Neural progenitor cell (in vitro differentiated cells): ENCODE data around the gene SLC7A5. TPM values are rescaled to one million over a fixed set of nuclear protein-coding genes. Genes with fewer than 3 reads are reported as not detected.

ENCODE experiments used
- DNase-seq: peaks from one replicate; pipeline ENCODE4 v3.0.0-alpha.2; 2016; ENCODE audit warnings: low spot score
- H2AFZ ChIP-seq: fragments of 200-600 bp; sonication (generic); replicated peaks from 2 replicates; pipeline ENCODE4 v1.6.1; 2016; ENCODE audit warnings: antibody characterized with exemption
- H3F3A ChIP-seq: fragments of 200-600 bp; sonication (generic); 2 replicates; pipeline ENCODE4 v1.6.1; 2016; ENCODE audit warnings: antibody characterized with exemption, low read depth
- H3K27ac ChIP-seq: fragments of 200-600 bp; sonication (generic); 2 replicates; pipeline ENCODE4 v1.5.1; 2016; ENCODE audit warnings: mild to moderate bottlenecking
- H3K27me3 ChIP-seq: fragments of 200-600 bp; sonication (generic); 2 replicates; pipeline ENCODE4 v1.6.1; 2016; ENCODE audit warnings: mild to moderate bottlenecking, moderate library complexity
- H3K36me3 ChIP-seq: fragments of 200-600 bp; sonication (generic); 2 replicates; pipeline ENCODE4 v1.5.1; 2016
- H3K4me1 ChIP-seq: fragments of 200-600 bp; sonication (generic); 2 replicates; pipeline ENCODE4 v1.6.1; 2016; ENCODE audit warnings: mixed run types
- H3K4me2 ChIP-seq: fragments of 200-600 bp; sonication (generic); 2 replicates; pipeline ENCODE4 v1.6.1; 2016
- H3K4me3 ChIP-seq: fragments of 200-600 bp; sonication (generic); 2 replicates; pipeline ENCODE4 v1.5.1; 2016
- H3K79me2 ChIP-seq: fragments of 200-600 bp; sonication (generic); 2 replicates; pipeline ENCODE4 v1.6.1; 2016; ENCODE audit warnings: low read depth
- H3K9ac ChIP-seq: fragments of 200-600 bp; sonication (generic); 2 replicates; pipeline ENCODE4 v1.6.1; 2016
- H3K9me3 ChIP-seq: fragments of 200-600 bp; sonication (generic); 2 replicates; pipeline ENCODE4 v1.5.1; 2016; ENCODE audit warnings: low read depth
- H4K20me1 ChIP-seq: fragments of 200-600 bp; sonication (generic); 2 replicates; pipeline ENCODE4 v1.6.1; 2016; ENCODE audit warnings: low read depth
- H3K27ac Mint-ChIP-seq: 3 replicates; pipeline ENCODE4 v1.8.0; 2021; ENCODE audit warnings: mixed read lengths
- H3K27me3 Mint-ChIP-seq: 2 replicates; pipeline ENCODE4 v1.8.0; 2022; ENCODE audit warnings: low read depth, mild to moderate bottlenecking, inconsistent platforms, moderate library complexity, mixed read lengths; ENCODE audit not compliant: insufficient read depth
- H3K36me3 Mint-ChIP-seq: 3 replicates; pipeline ENCODE4 v1.8.0; 2021; ENCODE audit warnings: mixed read lengths
- H3K4me1 Mint-ChIP-seq: 3 replicates; pipeline ENCODE4 v1.8.0; 2021; ENCODE audit warnings: mixed read lengths
- H3K4me3 Mint-ChIP-seq: 3 replicates; pipeline ENCODE4 v1.8.0; 2021; ENCODE audit warnings: mild to moderate bottlenecking, moderate library complexity, mixed read lengths
- H3K9me3 Mint-ChIP-seq: 3 replicates; pipeline ENCODE4 v1.8.0; 2020; ENCODE audit warnings: mixed read lengths
- EZH2 ChIP-seq: fragments of 200-600 bp; sonication (generic); IDR thresholded peaks from 2 replicates; pipeline ENCODE4 v1.6.1; 2017; ENCODE audit warnings: antibody characterized with exemption, mild to moderate bottlenecking, moderate library complexity
- EZH2phosphoT487 ChIP-seq: fragments of 200-600 bp; sonication (generic); IDR thresholded peaks from 2 replicates; pipeline ENCODE4 v1.6.1; 2017; ENCODE audit warnings: antibody characterized with exemption
- total RNA-seq: library from RNA; depleted of rRNA; stranded (reverse); fragments of >200 nt; gene quantifications from 2 replicates; pipeline ENCODE4 v1.2.3, GENCODE V29; 2015; ENCODE audit warnings: low replicate concordance
- TF ChIP-seq, protein P1 (sequence below): fragments of 200-600 bp; sonication (generic); IDR thresholded peaks from 2 replicates; pipeline ENCODE4 v1.5.1; 2017; ENCODE audit warnings: antibody characterized with exemption, mild to moderate bottlenecking

SLC7A5 gene
- total RNA-seq, 1 donor from 2014 or later: 2.8 TPM

DNA sequence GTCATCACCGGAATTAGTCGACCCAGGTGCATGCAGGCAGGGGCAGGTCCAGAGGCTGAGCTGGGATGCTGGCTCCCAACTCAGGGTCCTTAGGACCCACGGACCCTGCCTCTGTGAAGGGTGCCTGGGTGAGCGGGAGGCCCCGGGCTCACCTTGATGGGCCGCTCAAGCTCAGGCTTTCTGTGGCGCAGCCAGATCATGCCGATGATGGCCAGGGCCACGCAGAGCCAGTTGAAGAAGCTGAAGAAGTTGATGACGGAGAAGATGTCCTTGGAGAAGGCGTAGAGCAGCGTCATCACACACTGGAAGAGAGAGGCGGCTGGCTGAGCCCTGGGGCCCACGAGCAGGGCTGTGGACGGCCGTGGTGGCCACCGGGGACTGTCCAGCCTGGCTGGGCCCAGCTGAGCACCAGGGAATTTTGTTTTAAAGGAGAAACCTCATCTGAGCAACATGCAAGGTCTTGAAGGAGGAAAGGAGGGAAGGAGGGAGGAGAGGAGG, 32.9 kb downstream of the SLC7A5 start:
- Mint-ChIP-seq H3K4me3 (no peak overlapping the region), H3K4me1 (peaks cover 8% of the 10 kb centered on the region), H3K36me3 (no peaks in the 10 kb centered on the region), H3K27ac (no peak overlapping the region), H3K9me3 (no peaks in the 10 kb centered on the region), H3K27me3 (peaks cover 2% of the 10 kb centered on the region)
- DNase-seq: no peak
- no peaks in the 10 kb centered on the region for H3K27me3 ChIP-seq
- H3K4me2 ChIP-seq: no peak overlapping the region
- peaks cover 10% of the 10 kb centered on the region for H3K4me1 ChIP-seq
- H3K36me3 ChIP-seq: no peaks in the 10 kb centered on the region
- no peak overlapping the region for H3K4me3 ChIP-seq
- H3F3A ChIP-seq: no peaks in the 10 kb centered on the region
- H3K9ac ChIP-seq: no peak overlapping the region
- no peaks in the 10 kb centered on the region for H3K79me2 ChIP-seq
- no peak overlapping the region for H3K27ac ChIP-seq
- no peak overlapping the region for H2AFZ ChIP-seq
- TF ChIP-seq, protein P1, sequence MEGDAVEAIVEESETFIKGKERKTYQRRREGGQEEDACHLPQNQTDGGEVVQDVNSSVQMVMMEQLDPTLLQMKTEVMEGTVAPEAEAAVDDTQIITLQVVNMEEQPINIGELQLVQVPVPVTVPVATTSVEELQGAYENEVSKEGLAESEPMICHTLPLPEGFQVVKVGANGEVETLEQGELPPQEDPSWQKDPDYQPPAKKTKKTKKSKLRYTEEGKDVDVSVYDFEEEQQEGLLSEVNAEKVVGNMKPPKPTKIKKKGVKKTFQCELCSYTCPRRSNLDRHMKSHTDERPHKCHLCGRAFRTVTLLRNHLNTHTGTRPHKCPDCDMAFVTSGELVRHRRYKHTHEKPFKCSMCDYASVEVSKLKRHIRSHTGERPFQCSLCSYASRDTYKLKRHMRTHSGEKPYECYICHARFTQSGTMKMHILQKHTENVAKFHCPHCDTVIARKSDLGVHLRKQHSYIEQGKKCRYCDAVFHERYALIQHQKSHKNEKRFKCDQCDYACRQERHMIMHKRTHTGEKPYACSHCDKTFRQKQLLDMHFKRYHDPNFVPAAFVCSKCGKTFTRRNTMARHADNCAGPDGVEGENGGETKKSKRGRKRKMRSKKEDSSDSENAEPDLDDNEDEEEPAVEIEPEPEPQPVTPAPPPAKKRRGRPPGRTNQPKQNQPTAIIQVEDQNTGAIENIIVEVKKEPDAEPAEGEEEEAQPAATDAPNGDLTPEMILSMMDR: no peak
- TF ChIP-seq EZH2phosphoT487: no peak
- no peak for TF ChIP-seq EZH2
- H4K20me1 ChIP-seq: peaks cover 3% of the 10 kb centered on the region
- no peaks in the 10 kb centered on the region for H3K9me3 ChIP-seq

DNA sequence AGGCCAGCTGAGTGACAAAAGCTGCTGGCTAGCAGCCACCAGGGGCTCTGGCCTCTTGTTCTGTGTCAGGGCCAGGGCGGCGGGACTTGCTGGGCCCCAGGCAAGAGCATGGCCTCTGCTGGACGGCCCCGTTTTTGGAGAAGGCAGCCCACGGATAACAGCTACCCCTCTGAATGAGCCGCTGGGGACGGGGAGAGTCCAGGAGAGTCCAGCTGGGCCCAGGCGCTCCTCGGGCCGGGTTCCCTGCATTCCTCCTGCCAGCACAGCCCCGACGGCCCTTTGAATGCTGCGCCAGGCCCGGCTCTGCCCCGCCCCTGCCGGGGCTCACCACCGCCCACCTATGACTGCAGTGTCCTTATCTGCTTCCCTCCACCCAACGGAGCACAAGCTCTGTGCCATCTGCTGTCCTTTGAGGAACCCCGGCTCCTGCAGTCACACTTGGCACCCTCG, 33.4 kb downstream of the SLC7A5 start:
- Histone ChIP-seq H4K20me1 (peaks cover 3% of the 10 kb centered on the region), H3K79me2 (no peaks in the 10 kb centered on the region), H3K27me3 (no peaks in the 10 kb centered on the region), H3K4me2 (no peak overlapping the region), H3K27ac (no peak overlapping the region), H3K9ac (no peak overlapping the region), H3K9me3 (no peaks in the 10 kb centered on the region), H3K36me3 (no peaks in the 10 kb centered on the region), H3K4me1 (peaks cover 10% of the 10 kb centered on the region), H3K4me3 (no peak overlapping the region), H3F3A (no peaks in the 10 kb centered on the region), H2AFZ (no peak overlapping the region)
- TF ChIP-seq EZH2: no peak
- TF ChIP-seq EZH2phosphoT487: no peak
- TF ChIP-seq, protein P1: no peak
- Mint-ChIP-seq H3K4me3 (no peak overlapping the region), H3K4me1 (peaks cover 8% of the 10 kb centered on the region), H3K9me3 (no peaks in the 10 kb centered on the region), H3K27ac (no peak overlapping the region), H3K36me3 (peaks cover 2% of the 10 kb centered on the region), H3K27me3 (peaks cover 2% of the 10 kb centered on the region)
- no peak for DNase-seq

DNA sequence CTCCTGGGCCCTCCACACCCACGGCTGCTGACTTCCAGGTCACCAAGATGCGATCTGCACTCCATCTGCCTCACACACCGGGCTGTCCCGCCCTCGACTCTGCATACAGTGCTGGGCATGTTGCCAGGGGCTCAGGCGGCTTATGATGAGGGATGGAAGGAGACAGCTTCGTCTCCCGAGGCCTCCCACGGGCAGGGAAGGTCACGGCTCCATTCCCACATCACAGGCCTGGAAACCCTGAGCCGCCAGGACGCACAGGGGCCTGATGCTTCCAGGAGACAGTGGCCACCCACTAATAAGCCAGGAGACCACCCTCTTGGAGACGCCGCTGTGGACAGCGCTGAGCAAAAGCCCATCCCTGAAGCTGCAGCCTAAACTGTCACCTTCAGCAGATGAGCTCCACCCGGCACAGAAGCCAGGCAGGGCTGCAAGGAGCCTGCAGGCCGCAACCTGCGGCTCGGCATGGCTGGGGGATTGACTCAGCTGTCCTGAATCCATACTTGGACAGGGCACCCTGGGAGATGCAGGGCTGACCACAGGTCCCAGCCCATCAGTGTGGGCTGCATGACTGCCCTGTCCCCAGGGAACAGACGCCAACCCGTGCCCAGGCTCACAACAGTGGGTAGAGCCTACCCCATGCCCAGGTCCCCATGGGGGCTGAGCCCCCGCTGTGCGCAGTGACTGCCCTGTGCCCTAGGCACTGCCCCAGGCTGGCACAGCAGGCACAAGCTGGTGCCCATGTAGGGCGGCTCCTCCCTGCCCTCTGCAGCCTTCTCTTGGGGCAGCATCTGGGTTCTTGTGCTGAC, 34.4 kb downstream of the SLC7A5 start:
- no peak for DNase-seq
- Mint-ChIP-seq H3K9me3 (no peaks in the 10 kb centered on the region), H3K27me3 (peaks cover 2% of the 10 kb centered on the region), H3K4me1 (peaks cover 12% of the 10 kb centered on the region), H3K4me3 (no peak overlapping the region), H3K27ac (no peak overlapping the region), H3K36me3 (peaks cover 3% of the 10 kb centered on the region)
- no peak overlapping the region for H3K4me2 ChIP-seq
- H2AFZ ChIP-seq: no peak overlapping the region
- H4K20me1 ChIP-seq: peaks cover 3% of the 10 kb centered on the region
- no peaks in the 10 kb centered on the region for H3K36me3 ChIP-seq
- no peaks in the 10 kb centered on the region for H3K27me3 ChIP-seq
- H3K9ac ChIP-seq: no peak overlapping the region
- H3K27ac ChIP-seq: no peak overlapping the region
- H3K9me3 ChIP-seq: no peaks in the 10 kb centered on the region
- H3K4me1 ChIP-seq: peaks cover 10% of the 10 kb centered on the region
- no peaks in the 10 kb centered on the region for H3F3A ChIP-seq
- H3K79me2 ChIP-seq: no peaks in the 10 kb centered on the region
- TF ChIP-seq EZH2phosphoT487 (no peak), EZH2 (no peak)
- TF ChIP-seq, protein P1: no peak
- H3K4me3 ChIP-seq: no peak overlapping the region
